CD4-positive, alpha-beta memory T cell (primary cell): ENCODE data around the gene TTLL11. TPM values are rescaled to one million over a fixed set of nuclear protein-coding genes. Genes with fewer than 3 reads are reported as not detected.

ENCODE experiments used
- CTCF ChIA-PET: fragments of 350-600 bp; sonication (Branson Sonifier 250); formaldehyde crosslinking; loops from one replicate; lab custom pipeline; 2021; ENCODE audit warnings: inconsistent platforms; ENCODE audit not compliant: partially characterized antibody; lab: Charles Lee
- POLR2A ChIA-PET: fragments of 350-600 bp; sonication (Branson Sonifier 250); formaldehyde crosslinking; loops from one replicate; lab custom pipeline; 2021; ENCODE audit not compliant: partially characterized antibody; lab: Charles Lee
- DNase-seq, 5 donors: peaks; one replicate each; pipeline versions ENCODE4 v3.0.0 to v3.0.0-alpha.2; 2020 to 2022; ENCODE audit warnings: mixed read lengths in 1 of 5
- H3K27ac ChIP-seq: one replicate; pipeline ENCODE4 v1.7.0; 2013; ENCODE audit warnings: low read depth, low read length
- H3K27me3 ChIP-seq: 2 replicates; pipeline ENCODE4 v1.7.0; 2013; ENCODE audit warnings: mild to moderate bottlenecking, low read length, moderate library complexity; ENCODE audit not compliant: insufficient read depth
- H3K36me3 ChIP-seq: 2 replicates; pipeline ENCODE4 v1.7.0; 2013; ENCODE audit warnings: mild to moderate bottlenecking, low read length, moderate library complexity; ENCODE audit not compliant: insufficient read depth
- H3K4me1 ChIP-seq: 2 replicates; pipeline ENCODE4 v1.7.0; 2013; ENCODE audit warnings: mild to moderate bottlenecking, low read length, moderate library complexity; ENCODE audit not compliant: insufficient read depth
- H3K4me3 ChIP-seq, 2 donors: one replicate each; pipeline ENCODE4 v1.7.0; 2013; ENCODE audit warnings: low read length in 2 of 2, mild to moderate bottlenecking in 1 of 2
- H3K9me3 ChIP-seq, 2 donors: one replicate each; pipeline ENCODE4 v1.7.0; 2013; ENCODE audit warnings: low read length in 2 of 2, control low read depth in 1 of 2; ENCODE audit not compliant: control insufficient read depth in 1 of 2
- H3K27ac Mint-ChIP-seq, 7 donors: one replicate each; pipeline ENCODE4 v1.8.0; 2020 to 2021; ENCODE audit warnings: mixed read lengths in 7 of 7, mild to moderate bottlenecking in 6 of 7, inconsistent platforms in 3 of 7, moderate library complexity in 3 of 7
- H3K27me3 Mint-ChIP-seq, 2 donors: one replicate each; pipeline ENCODE4 v1.8.0; 2020 to 2021; ENCODE audit warnings: mixed read lengths in 2 of 2
- H3K36me3 Mint-ChIP-seq, 2 donors: one replicate each; pipeline ENCODE4 v1.8.0; 2020 to 2021; ENCODE audit warnings: mixed read lengths in 2 of 2, inconsistent platforms in 1 of 2, mild to moderate bottlenecking in 1 of 2
- H3K4me1 Mint-ChIP-seq, 4 donors: one replicate each; pipeline ENCODE4 v1.8.0; 2020 to 2021; ENCODE audit warnings: mixed read lengths in 4 of 4, mild to moderate bottlenecking in 1 of 4
- H3K4me3 Mint-ChIP-seq, 8 donors: one replicate each; pipeline ENCODE4 v1.8.0; 2020 to 2021; ENCODE audit warnings: mixed read lengths in 8 of 8, mild to moderate bottlenecking in 7 of 8, moderate library complexity in 6 of 8, inconsistent platforms in 3 of 8
- H3K9me3 Mint-ChIP-seq, 8 donors: one replicate each; pipeline ENCODE4 v1.8.0; 2020 to 2021; ENCODE audit warnings: mixed read lengths in 8 of 8, mild to moderate bottlenecking in 5 of 8, inconsistent platforms in 3 of 8, moderate library complexity in 1 of 8
- intact Hi-C: fragments of 100-400 bp; cut with micrococcal nuclease; formaldehyde crosslinking; loops from one replicate; pipeline ENCODE4 v1.15.1; 2023
- polyA plus RNA-seq, 2 donors: library from polyadenylated mRNA; unstranded; fragments of 300-500 nt; fragmentation: Illumina TruSeq; gene quantifications; one replicate each; pipeline ENCODE4 v1.2.3, GENCODE V29; 2021
- total RNA-seq, 2 experiments: library from RNA; stranded (reverse); gene quantifications; one replicate each; pipeline ENCODE4 v1.2.3, GENCODE V29; 2021

Gene TTLL11
- total and polyA plus RNA-seq, 4 experiments from 2014 or later, result 2.7 to 7.8 (median 3.1) TPM

GRCh38 chr9:121939643-121940042 lies 153.5 kb downstream of the TTLL11 start:
- Mint-ChIP-seq H3K27ac (no peak overlapping the region), H3K27me3 (no peaks in the 10 kb centered on the region), H3K4me3 (no peak overlapping the region), H3K9me3 (no peaks in the 10 kb centered on the region), H3K36me3 (peaks cover 0 to 6% of the 10 kb centered on the region in 2 donors), H3K4me1 (no peaks in the 10 kb centered on the region)
- CTCF ChIA-PET, result no interaction called here
- POLR2A ChIA-PET, result no interaction called here
- H3K4me1 ChIP-seq, result no peaks in the 10 kb centered on the region
- H3K36me3 ChIP-seq, result no peaks in the 10 kb centered on the region
- DNase-seq, result no peak
- no peak overlapping the region for H3K4me3 ChIP-seq
- no peaks in the 10 kb centered on the region for H3K27me3 ChIP-seq
- H3K9me3 ChIP-seq, result no peaks in the 10 kb centered on the region
- intact Hi-C loops, result no loop called here
- H3K27ac ChIP-seq, result no peak overlapping the region

- no peaks in the 10 kb centered on the region for H3K4me1 ChIP-seq
- H3K9me3 Mint-ChIP-seq, result no peaks in the 10 kb centered on the region
- no peaks in the 10 kb centered on the region for H3K9me3 ChIP-seq
- peaks cover 0 to 2% of the 10 kb centered on the region in 2 donors for H3K36me3 Mint-ChIP-seq
- no peaks in the 10 kb centered on the region for H3K36me3 ChIP-seq
- H3K27me3 ChIP-seq, result no peaks in the 10 kb centered on the region
- POLR2A ChIA-PET, result no interaction called here
- H3K27ac ChIP-seq, result no peak overlapping the region
- no peak overlapping the region for H3K27ac Mint-ChIP-seq
- H3K27me3 Mint-ChIP-seq, result no peaks in the 10 kb centered on the region
- CTCF ChIA-PET, result no interaction called here
- H3K4me1 Mint-ChIP-seq, result no peaks in the 10 kb centered on the region
- DNase-seq, result no peak
- H3K4me3 Mint-ChIP-seq, result no peak overlapping the region
- H3K4me3 ChIP-seq, result no peak overlapping the region
- intact Hi-C loops, result no loop called here
Observed at GRCh38 chr9:121938621-121939020, 154.5 kb downstream of the TTLL11 start.

DNA sequence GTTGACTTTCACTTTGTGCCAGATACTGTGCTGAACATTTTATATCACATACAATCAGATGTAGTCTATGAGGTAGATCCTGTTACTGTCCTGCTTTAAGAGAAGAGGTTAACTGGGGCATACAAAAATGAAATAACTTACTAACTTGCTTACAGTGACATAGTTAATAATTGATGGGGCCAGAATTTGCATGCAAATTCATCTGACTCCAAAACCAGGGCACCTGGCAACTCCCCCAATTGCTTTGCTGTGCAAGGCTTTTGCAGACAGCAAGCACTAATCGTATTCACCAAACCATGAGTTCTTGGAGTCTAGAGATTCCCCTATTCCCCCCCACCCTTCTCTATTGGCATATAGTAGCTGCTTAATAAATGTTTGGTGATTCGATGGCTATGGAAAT lies 155.9 kb downstream of the TTLL11 start:
- intact Hi-C loops, result no loop called here
- no peaks in the 10 kb centered on the region for H3K9me3 Mint-ChIP-seq
- H3K36me3 ChIP-seq, result no peaks in the 10 kb centered on the region
- ChIA-PET CTCF (no interaction called here), POLR2A (no interaction called here)
- H3K27me3 ChIP-seq, result no peaks in the 10 kb centered on the region
- H3K27ac Mint-ChIP-seq, result no peak overlapping the region
- H3K27me3 Mint-ChIP-seq, result no peaks in the 10 kb centered on the region
- H3K4me3 ChIP-seq, result no peak overlapping the region
- no peaks in the 10 kb centered on the region for H3K4me1 ChIP-seq
- no peaks in the 10 kb centered on the region for H3K9me3 ChIP-seq
- no peaks in the 10 kb centered on the region for H3K36me3 Mint-ChIP-seq
- H3K27ac ChIP-seq, result no peak overlapping the region
- H3K4me1 Mint-ChIP-seq, result no peaks in the 10 kb centered on the region
- no peak for DNase-seq
- no peak overlapping the region for H3K4me3 Mint-ChIP-seq

DNA sequence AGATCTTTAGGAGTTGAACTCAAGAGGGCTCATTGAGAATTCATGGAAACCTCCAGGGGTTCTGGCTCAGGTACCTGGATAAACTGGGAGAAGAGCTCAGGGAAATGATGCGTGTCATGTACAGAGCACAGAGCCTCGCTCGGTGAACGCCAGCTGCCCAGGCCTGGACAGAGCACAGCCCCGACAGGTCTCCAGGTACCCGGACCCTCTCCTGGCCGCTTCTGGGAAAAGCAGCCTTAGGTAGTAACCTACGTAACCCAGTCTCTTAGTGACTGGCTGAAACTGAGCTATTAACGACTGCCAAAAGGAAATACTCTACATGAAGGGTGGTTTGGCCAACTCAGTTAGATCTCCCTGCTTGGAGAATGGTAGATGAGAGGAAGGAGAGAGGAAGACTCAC lies 157.4 kb downstream of the TTLL11 start:
- H3K4me1 Mint-ChIP-seq, result no peaks in the 10 kb centered on the region
- DNase-seq, result no peak
- H3K27me3 Mint-ChIP-seq, result no peaks in the 10 kb centered on the region
- intact Hi-C loops, result no loop called here
- CTCF ChIA-PET, result no interaction called here
- H3K9me3 Mint-ChIP-seq, result no peaks in the 10 kb centered on the region
- Histone ChIP-seq H3K4me1 (no peaks in the 10 kb centered on the region), H3K36me3 (no peaks in the 10 kb centered on the region), H3K27ac (no peak overlapping the region), H3K9me3 (no peaks in the 10 kb centered on the region), H3K4me3 (no peak overlapping the region), H3K27me3 (no peaks in the 10 kb centered on the region)
- POLR2A ChIA-PET, result no interaction called here
- no peak overlapping the region for H3K27ac Mint-ChIP-seq
- no peaks in the 10 kb centered on the region for H3K36me3 Mint-ChIP-seq
- H3K4me3 Mint-ChIP-seq, result no peak overlapping the region

GRCh38 chr9:121930956-121931355 lies 162.2 kb downstream of the TTLL11 start:
- Histone ChIP-seq H3K4me3 (no peak overlapping the region), H3K27ac (no peak overlapping the region), H3K36me3 (no peaks in the 10 kb centered on the region), H3K9me3 (no peaks in the 10 kb centered on the region), H3K4me1 (no peaks in the 10 kb centered on the region), H3K27me3 (no peaks in the 10 kb centered on the region)
- Mint-ChIP-seq H3K27me3 (no peaks in the 10 kb centered on the region), H3K36me3 (peaks cover 0 to 8% of the 10 kb centered on the region in 2 donors), H3K4me1 (no peaks in the 10 kb centered on the region), H3K4me3 (no peak overlapping the region), H3K9me3 (no peaks in the 10 kb centered on the region), H3K27ac (no peak overlapping the region)
- intact Hi-C loops, result no loop called here
- ChIA-PET POLR2A (no interaction called here), CTCF (no interaction called here)
- DNase-seq, result no peak

GRCh38 chr9:121929893-121930875 lies 162.9 kb downstream of the TTLL11 start:
- CTCF ChIA-PET, result no interaction called here
- intact Hi-C loops, result no loop called here
- Mint-ChIP-seq H3K36me3 (peaks cover 0 to 8% of the 10 kb centered on the region in 2 donors), H3K4me3 (no peak overlapping the region), H3K4me1 (no peaks in the 10 kb centered on the region), H3K27ac (no peak overlapping the region), H3K27me3 (no peaks in the 10 kb centered on the region), H3K9me3 (no peaks in the 10 kb centered on the region)
- Histone ChIP-seq H3K36me3 (no peaks in the 10 kb centered on the region), H3K27me3 (no peaks in the 10 kb centered on the region), H3K4me3 (no peak overlapping the region), H3K27ac (no peak overlapping the region), H3K9me3 (no peaks in the 10 kb centered on the region), H3K4me1 (no peaks in the 10 kb centered on the region)
- POLR2A ChIA-PET, result no interaction called here
- no peak for DNase-seq

- peaks cover 0 to 8% of the 10 kb centered on the region in 2 donors for H3K36me3 Mint-ChIP-seq
- Histone ChIP-seq H3K27ac (no peak overlapping the region), H3K36me3 (no peaks in the 10 kb centered on the region), H3K4me1 (no peaks in the 10 kb centered on the region), H3K27me3 (no peaks in the 10 kb centered on the region), H3K4me3 (no peak overlapping the region), H3K9me3 (no peaks in the 10 kb centered on the region)
- H3K27me3 Mint-ChIP-seq, result no peaks in the 10 kb centered on the region
- ChIA-PET CTCF (no interaction called here), POLR2A (no interaction called here)
- no peak for DNase-seq
- H3K9me3 Mint-ChIP-seq, result no peaks in the 10 kb centered on the region
- no peak overlapping the region for H3K4me3 Mint-ChIP-seq
- H3K27ac Mint-ChIP-seq, result no peak overlapping the region
- no peaks in the 10 kb centered on the region for H3K4me1 Mint-ChIP-seq
- intact Hi-C loops, result no loop called here
Observed at GRCh38 chr9:121927636-121928035, 165.5 kb downstream of the TTLL11 start.
